Keratinocyte (primary cell): ENCODE data around the gene KMO. TPM values are rescaled to one million over a fixed set of nuclear protein-coding genes. Genes with fewer than 3 reads are reported as not detected.

Experiments used
- DNase-seq: peaks from one replicate; pipeline ENCODE4 v3.0.0-alpha.2; 2011; ENCODE audit warnings: low read depth, missing footprints, low spot score
- FAIRE-seq: peaks from 2 replicates; lab custom pipeline; 2011; peaks lifted over from hg19 to GRCh38; lab: Jason Lieb, UNC
- H2AFZ ChIP-seq: 2 replicates; pipeline ENCODE4 v1.6.0; 2012; ENCODE audit warnings: low read length, control low read depth, inconsistent platforms; ENCODE audit not compliant: control insufficient read depth
- H3K27ac ChIP-seq: 2 replicates; pipeline ENCODE4 v1.5.1; 2011; ENCODE audit warnings: low read length; ENCODE audit not compliant: control insufficient read depth, insufficient read depth
- H3K27me3 ChIP-seq: 3 replicates; pipeline ENCODE4 v1.6.0; 2011; ENCODE audit warnings: low read length; ENCODE audit not compliant: control insufficient read depth, insufficient read depth; ENCODE audit errors: extremely low read depth
- H3K36me3 ChIP-seq, 2 experiments: 2 replicates in 1 of 2; 3 replicates in 1 of 2; pipeline ENCODE4 v1.5.1; 2011; ENCODE audit warnings: low read length in 2 of 2, mild to moderate bottlenecking in 1 of 2; ENCODE audit not compliant: control insufficient read depth in 2 of 2, insufficient read depth in 2 of 2; ENCODE audit errors: extremely low read depth in 1 of 2
- H3K4me1 ChIP-seq: 3 replicates; pipeline ENCODE4 v1.5.1; 2011; ENCODE audit warnings: low read length; ENCODE audit not compliant: control insufficient read depth, insufficient read depth; ENCODE audit errors: extremely low read depth
- H3K4me2 ChIP-seq: 3 replicates; pipeline ENCODE4 v1.6.0; 2011; ENCODE audit warnings: low read depth, low read length; ENCODE audit not compliant: control insufficient read depth, insufficient read depth; ENCODE audit errors: extremely low read depth
- H3K4me3 ChIP-seq, 3 experiments: fragments of 200-600 bp in 1 of 3; sonication (generic) in 1 of 3; 2 replicates in 2 of 3; 3 replicates in 1 of 3; pipeline ENCODE4 v1.5.1; 2011 to 2016; ENCODE audit warnings: low read length in 3 of 3, mild to moderate bottlenecking in 3 of 3, control low read depth in 2 of 3, inconsistent platforms in 1 of 3, low read depth in 1 of 3, mixed read lengths in 1 of 3, mixed run types in 1 of 3, moderate library complexity in 1 of 3; ENCODE audit not compliant: control insufficient read depth in 2 of 3, insufficient read depth in 2 of 3; ENCODE audit errors: extremely low read depth in 1 of 3
- H3K79me2 ChIP-seq: 2 replicates; pipeline ENCODE4 v1.6.0; 2012; ENCODE audit warnings: low read length; ENCODE audit not compliant: control insufficient read depth, insufficient read depth
- H3K9ac ChIP-seq: 3 replicates; pipeline ENCODE4 v1.6.0; 2011; ENCODE audit warnings: low read length; ENCODE audit not compliant: control insufficient read depth, insufficient read depth; ENCODE audit errors: extremely low read depth
- H3K9me1 ChIP-seq: 3 replicates; pipeline ENCODE4 v1.6.0; 2011; ENCODE audit warnings: low read length; ENCODE audit not compliant: control insufficient read depth, insufficient read depth; ENCODE audit errors: extremely low read depth
- H3K9me3 ChIP-seq: 2 replicates; pipeline ENCODE4 v1.5.1; 2012; ENCODE audit warnings: low read depth, low read length; ENCODE audit not compliant: control insufficient read depth
- H4K20me1 ChIP-seq: 3 replicates; pipeline ENCODE4 v1.6.0; 2011; ENCODE audit warnings: low read length; ENCODE audit not compliant: control insufficient read depth, insufficient read depth; ENCODE audit errors: extremely low read depth
- EZH2 ChIP-seq: IDR thresholded peaks from one replicate; pipeline ENCODE4 v1.6.1; 2012; ENCODE audit warnings: inconsistent platforms, mild to moderate bottlenecking, low read length, moderate library complexity
- dilution Hi-C: fragments of 300-500 bp; cut with MboI; formaldehyde crosslinking; loops from one replicate; pipeline ENCODE4 v1.7.0; 2020; ENCODE audit warnings: low sequenced_read_pairs; ENCODE audit not compliant: extremely low pct_ligation_motif_present
- polyA plus RNA-seq, 5 experiments: library from polyadenylated mRNA; depleted of rRNA in 3 of 5; stranded (reverse) in 3 of 5; stranded (forward) in 1 of 5; unstranded in 1 of 5; fragments of >200 nt; gene quantifications; 1 replicate in 1 of 5; 2 replicates in 3 of 5; 3 replicates in 1 of 5; pipeline versions ENCODE4 v1.2.1 to v1.2.3, GENCODE V29; 2011 to 2012; ENCODE audit warnings: missing spikeins in 2 of 5, low read depth in 1 of 5, low replicate concordance in 1 of 5
- TF ChIP-seq, protein P1 (sequence below), 3 experiments: IDR thresholded peaks in 1 of 3; conservative IDR thresholded peaks in 1 of 3; optimal IDR thresholded peaks in 1 of 3; 2 replicates in 2 of 3; 3 replicates in 1 of 3; pipeline versions ENCODE3 to v1.5.1; 2011; ENCODE audit warnings: low read length in 3 of 3, mild to moderate bottlenecking in 3 of 3, moderate library complexity in 2 of 3, control low read depth in 1 of 3, inconsistent platforms in 1 of 3; ENCODE audit not compliant: insufficient read depth in 2 of 3; ENCODE audit errors: extremely low read depth in 1 of 3

The KMO gene
- polyA plus RNA-seq, 1 donor (not counting 4 experiments of a cell fraction or from before 2014, with no cell fraction given) = 4.7 TPM

DNA sequence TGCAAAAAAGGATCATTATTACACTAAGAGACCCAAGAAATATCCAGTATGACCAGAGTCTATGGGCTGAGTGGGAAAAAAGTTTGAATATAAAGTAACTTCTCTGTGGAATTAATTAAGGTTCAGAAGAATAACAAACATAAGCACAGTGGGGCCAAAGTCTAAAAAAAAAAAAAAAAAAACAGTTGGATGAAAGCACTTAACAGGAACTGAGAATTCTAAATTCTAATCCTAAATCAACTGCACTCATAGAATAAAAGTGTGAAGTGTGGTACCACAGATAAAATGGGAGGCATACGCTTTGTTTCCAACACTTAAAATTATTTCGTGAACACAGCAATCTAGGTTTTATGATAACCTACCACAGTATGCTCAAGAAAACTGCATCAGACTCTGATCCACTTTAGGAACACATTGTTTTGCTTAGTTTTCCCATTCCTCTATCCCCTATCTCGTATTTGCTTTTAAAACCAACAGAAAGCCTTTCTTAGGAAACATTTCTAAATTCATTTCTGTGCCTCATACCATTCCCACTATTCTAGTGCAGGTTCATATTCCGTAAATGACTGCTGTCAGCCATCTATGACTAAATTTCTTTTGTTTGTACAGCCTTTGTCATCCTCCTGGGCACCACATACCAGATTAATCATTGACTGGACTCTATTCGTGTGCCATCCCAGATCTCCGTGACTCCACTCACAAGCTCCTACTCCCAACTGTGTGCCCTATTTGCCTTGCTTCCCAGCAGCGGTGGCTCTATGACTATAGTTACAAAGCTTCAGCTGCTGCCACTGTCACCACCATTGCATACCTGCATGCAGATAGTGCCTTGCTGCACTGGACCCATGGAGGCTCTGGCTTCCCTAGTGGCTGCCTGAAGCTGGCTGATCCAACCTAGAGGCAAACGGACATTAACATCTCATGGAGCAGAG lies 83.1 kb downstream of the KMO start:
- no peak overlapping the region for H3K27ac ChIP-seq

DNA sequence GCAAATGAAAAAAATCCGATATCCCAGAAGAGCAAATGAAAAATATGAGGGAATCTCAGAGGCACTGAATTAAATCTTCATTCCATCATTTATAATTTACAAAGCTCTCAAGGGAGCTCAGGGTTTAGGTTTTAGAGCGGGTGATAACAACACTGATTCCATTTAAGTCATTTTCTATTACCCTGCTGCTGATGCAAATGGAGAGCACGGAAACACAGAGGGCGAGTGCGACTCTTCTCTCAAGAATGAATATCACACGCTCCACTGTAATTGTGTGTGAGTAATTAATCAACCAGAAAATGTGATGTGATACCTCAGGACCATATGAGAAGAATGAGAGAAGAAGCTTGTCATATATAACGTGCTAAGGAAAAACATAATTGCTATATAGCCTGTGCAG lies 85.2 kb downstream of the KMO start:
- no peak overlapping the region for H2AFZ ChIP-seq
- H3K36me3 ChIP-seq = peaks cover 0 to 5% of the 10 kb centered on the region in 2 experiments
- H3K79me2 ChIP-seq = no peaks in the 10 kb centered on the region
- H3K9ac ChIP-seq = no peak overlapping the region
- TF ChIP-seq, protein P1, sequence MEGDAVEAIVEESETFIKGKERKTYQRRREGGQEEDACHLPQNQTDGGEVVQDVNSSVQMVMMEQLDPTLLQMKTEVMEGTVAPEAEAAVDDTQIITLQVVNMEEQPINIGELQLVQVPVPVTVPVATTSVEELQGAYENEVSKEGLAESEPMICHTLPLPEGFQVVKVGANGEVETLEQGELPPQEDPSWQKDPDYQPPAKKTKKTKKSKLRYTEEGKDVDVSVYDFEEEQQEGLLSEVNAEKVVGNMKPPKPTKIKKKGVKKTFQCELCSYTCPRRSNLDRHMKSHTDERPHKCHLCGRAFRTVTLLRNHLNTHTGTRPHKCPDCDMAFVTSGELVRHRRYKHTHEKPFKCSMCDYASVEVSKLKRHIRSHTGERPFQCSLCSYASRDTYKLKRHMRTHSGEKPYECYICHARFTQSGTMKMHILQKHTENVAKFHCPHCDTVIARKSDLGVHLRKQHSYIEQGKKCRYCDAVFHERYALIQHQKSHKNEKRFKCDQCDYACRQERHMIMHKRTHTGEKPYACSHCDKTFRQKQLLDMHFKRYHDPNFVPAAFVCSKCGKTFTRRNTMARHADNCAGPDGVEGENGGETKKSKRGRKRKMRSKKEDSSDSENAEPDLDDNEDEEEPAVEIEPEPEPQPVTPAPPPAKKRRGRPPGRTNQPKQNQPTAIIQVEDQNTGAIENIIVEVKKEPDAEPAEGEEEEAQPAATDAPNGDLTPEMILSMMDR (optimal IDR thresholded peaks at IDR 0.05 in 1 of 3, IDR thresholded peaks at IDR 0.05 in 1 of 3, conservative IDR thresholded peaks at IDR 0.05 in 1 of 3; ENCODE audit: extremely low read depth in 1 of 3, insufficient read depth in 2 of 3, low read length in 3 of 3) = no peak
- no peak for TF ChIP-seq EZH2
- no peak overlapping the region for H3K27ac ChIP-seq
- H3K4me3 ChIP-seq = no peak overlapping the region
- DNase-seq = no peak
- no peaks in the 10 kb centered on the region for H4K20me1 ChIP-seq
- no peak for FAIRE-seq
- dilution Hi-C loops = loop anchor here (25.0 kb wide), 1 partner anchor 220 kb away; the partner anchor contains the start of gene EXO1
- H3K9me3 ChIP-seq = no peaks in the 10 kb centered on the region
- H3K4me1 ChIP-seq = peaks cover 7% of the 10 kb centered on the region
- H3K9me1 ChIP-seq = no peaks in the 10 kb centered on the region
- no peaks in the 10 kb centered on the region for H3K27me3 ChIP-seq
- H3K4me2 ChIP-seq = no peak overlapping the region

More for the DNA sequence above, 83.1 kb downstream of the KMO start:
- TF ChIP-seq, protein P1 (optimal IDR thresholded peaks at IDR 0.05 in 1 of 3, IDR thresholded peaks at IDR 0.05 in 1 of 3, conservative IDR thresholded peaks at IDR 0.05 in 1 of 3; ENCODE audit: extremely low read depth in 1 of 3, insufficient read depth in 2 of 3, low read length in 3 of 3) = no peak
- no peak for TF ChIP-seq EZH2
- H3K9ac ChIP-seq = no peak overlapping the region
- H3K4me3 ChIP-seq = no peak overlapping the region
- no peak overlapping the region for H3K4me2 ChIP-seq
- DNase-seq (no peak), FAIRE-seq (no peak)
- H3K36me3 ChIP-seq = no peaks in the 10 kb centered on the region
- peaks cover 25% of the 10 kb centered on the region for H3K4me1 ChIP-seq
- dilution Hi-C loops = loop anchor here (25.0 kb wide), 1 partner anchor 222 kb away; the partner anchor contains the start of gene EXO1
- no peaks in the 10 kb centered on the region for H3K79me2 ChIP-seq
- no peaks in the 10 kb centered on the region for H3K9me3 ChIP-seq
- H4K20me1 ChIP-seq = no peaks in the 10 kb centered on the region
- no peaks in the 10 kb centered on the region for H3K27me3 ChIP-seq
- H2AFZ ChIP-seq = no peak overlapping the region
- no peaks in the 10 kb centered on the region for H3K9me1 ChIP-seq
